Mesenchymal stem cell (in vitro differentiated cells and primary cell): ENCODE results near the gene MALT1.

Experiments
- DNase-seq: peaks from one replicate; pipeline ENCODE4 v3.0.0-alpha.2; 2013
- H2AFZ ChIP-seq: one replicate; pipeline ENCODE4 v1.6.1; 2013; ENCODE audit warnings: low read depth, mild to moderate bottlenecking, control low read depth, inconsistent platforms, low read length, moderate library complexity
- H2AK5ac ChIP-seq: 2 replicates; pipeline ENCODE4 v1.6.1; 2013; ENCODE audit warnings: low read length, moderate library complexity, mild to moderate bottlenecking, inconsistent platforms; ENCODE audit not compliant: severe bottlenecking
- H2BK120ac ChIP-seq: one replicate; pipeline ENCODE4 v1.6.1; 2013; ENCODE audit warnings: low read depth, mild to moderate bottlenecking, inconsistent platforms, low read length, moderate library complexity
- H2BK12ac ChIP-seq, 2 experiments: one replicate each; pipeline ENCODE4 v1.6.1; 2013; ENCODE audit warnings: inconsistent platforms in 2 of 2, low read length in 2 of 2, mild to moderate bottlenecking in 2 of 2, moderate library complexity in 2 of 2, control low read depth in 1 of 2
- H2BK15ac ChIP-seq: one replicate; pipeline ENCODE4 v1.6.1; 2013; ENCODE audit warnings: mild to moderate bottlenecking, low read depth, inconsistent platforms; ENCODE audit not compliant: poor library complexity, severe bottlenecking
- H2BK5ac ChIP-seq: 2 replicates; pipeline ENCODE4 v1.6.1; 2013; ENCODE audit warnings: low read depth, mild to moderate bottlenecking, low read length, control low read depth, inconsistent platforms; ENCODE audit not compliant: poor library complexity, severe bottlenecking
- H3K14ac ChIP-seq, 2 experiments: one replicate each; pipeline ENCODE4 v1.6.1; 2013; ENCODE audit warnings: inconsistent platforms in 2 of 2, low read length in 2 of 2, control low read depth in 1 of 2, mild to moderate bottlenecking in 1 of 2, moderate library complexity in 1 of 2
- H3K18ac ChIP-seq, 2 experiments: one replicate each; pipeline ENCODE4 v1.6.1; 2013; ENCODE audit warnings: inconsistent platforms in 2 of 2, low read length in 2 of 2, control low read depth in 1 of 2, low read depth in 1 of 2, mild to moderate bottlenecking in 1 of 2
- H3K23ac ChIP-seq, 2 experiments: one replicate each; pipeline ENCODE4 v1.6.1; 2013; ENCODE audit warnings: inconsistent platforms in 2 of 2, low read length in 2 of 2, mild to moderate bottlenecking in 2 of 2, moderate library complexity in 2 of 2, control low read depth in 1 of 2
- H3K27ac ChIP-seq: 2 replicates; pipeline ENCODE4 v1.5.1; 2013; ENCODE audit warnings: mild to moderate bottlenecking, moderate library complexity, low read length, control low read depth, inconsistent platforms; ENCODE audit not compliant: poor library complexity, severe bottlenecking
- H3K27me3 ChIP-seq, 2 experiments: 2 replicates each; pipeline versions ENCODE4 v1.6.1 to v1.7.0; 2013; ENCODE audit warnings: low read length in 2 of 2, mild to moderate bottlenecking in 2 of 2, moderate library complexity in 2 of 2, control low read depth in 1 of 2, inconsistent platforms in 1 of 2; ENCODE audit not compliant: control insufficient read depth in 1 of 2, insufficient read depth in 1 of 2
- H3K36me3 ChIP-seq, 2 experiments: 2 replicates each; pipeline versions ENCODE4 v1.6.1 to v1.7.0; 2013; ENCODE audit warnings: low read length in 2 of 2, control low read depth in 1 of 2, inconsistent platforms in 1 of 2, low read depth in 1 of 2, mild to moderate bottlenecking in 1 of 2; ENCODE audit not compliant: insufficient read depth in 2 of 2, control insufficient read depth in 1 of 2
- H3K4ac ChIP-seq, 2 experiments: one replicate each; pipeline ENCODE4 v1.6.1; 2013; ENCODE audit warnings: inconsistent platforms in 2 of 2, low read length in 2 of 2, mild to moderate bottlenecking in 2 of 2, moderate library complexity in 2 of 2, control low read depth in 1 of 2, low read depth in 1 of 2
- H3K4me1 ChIP-seq: 2 replicates; pipeline ENCODE4 v1.6.1; 2013; ENCODE audit warnings: low read depth, low read length, control low read depth; ENCODE audit not compliant: control insufficient read depth, insufficient read depth
- H3K4me2 ChIP-seq: 2 replicates; pipeline ENCODE4 v1.6.1; 2013; ENCODE audit warnings: low read length, mild to moderate bottlenecking, inconsistent platforms; ENCODE audit not compliant: poor library complexity, severe bottlenecking
- H3K4me3 ChIP-seq, 2 experiments: 2 replicates each; pipeline versions ENCODE4 v1.5.1 to v1.7.0; 2013; ENCODE audit warnings: low read length in 2 of 2, mild to moderate bottlenecking in 2 of 2, control low read depth in 1 of 2, low read depth in 1 of 2; ENCODE audit not compliant: insufficient read depth in 1 of 2
- H3K79me1 ChIP-seq: replicated peaks from 2 replicates; pipeline ENCODE4 v1.6.1; 2013; ENCODE audit warnings: mild to moderate bottlenecking, control low read depth, low read length, inconsistent platforms; ENCODE audit not compliant: poor library complexity, severe bottlenecking
- H3K9ac ChIP-seq: 2 replicates; pipeline ENCODE4 v1.7.0; 2013; ENCODE audit warnings: mild to moderate bottlenecking, low read length, moderate library complexity
- H3K9me3 ChIP-seq: 2 replicates; pipeline ENCODE4 v1.7.0; 2013; ENCODE audit warnings: mild to moderate bottlenecking, low read length; ENCODE audit not compliant: control insufficient read depth
- H4K8ac ChIP-seq: one replicate; pipeline ENCODE4 v1.6.1; 2013; ENCODE audit warnings: inconsistent platforms, mild to moderate bottlenecking, low read length, moderate library complexity
- H4K91ac ChIP-seq: one replicate; pipeline ENCODE4 v1.6.1; 2013; ENCODE audit warnings: mild to moderate bottlenecking, low read length, inconsistent platforms
- WGBS: methylation state at CpG from one replicate; pipeline ENCODE4 v1.1.7; 2013; ENCODE audit warnings: mixed read lengths; 5-methylcytosine and 5-hydroxymethylcytosine counted together

The MALT1 gene

DNA sequence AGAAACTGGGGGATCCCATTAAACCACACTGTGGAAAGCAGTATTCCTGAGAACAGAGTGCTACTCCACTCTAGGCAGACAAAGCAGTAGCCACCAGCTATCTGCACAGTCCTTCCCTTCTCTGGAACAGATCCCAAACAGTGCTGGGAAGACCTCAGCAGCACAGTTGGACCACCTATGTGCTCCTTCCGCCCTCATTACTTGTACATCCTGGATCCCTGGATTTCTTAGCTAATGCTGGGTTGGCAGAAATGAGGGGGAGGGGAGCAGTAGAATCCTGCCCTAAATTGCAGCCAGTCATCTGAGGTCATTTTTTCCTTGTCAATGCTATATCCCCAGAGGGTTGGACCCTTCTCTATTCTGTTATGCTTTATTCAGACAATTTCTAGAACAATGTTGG, 13.8 kb upstream of the MALT1 start:
- Histone ChIP-seq H2BK15ac (no peak overlapping the region), H4K8ac (no peak overlapping the region), H4K91ac (no peak overlapping the region), H3K4me1 (no peaks in the 10 kb centered on the region), H2AFZ (no peak overlapping the region), H3K14ac (no peak overlapping the region), H3K4ac (no peak overlapping the region), H3K36me3 (no peaks in the 10 kb centered on the region), H3K4me3 (no peak overlapping the region), H3K9ac (no peak overlapping the region), H2BK5ac (no peak overlapping the region), H3K27ac (no peak overlapping the region), H3K18ac (no peak overlapping the region), H2AK5ac (peak overlapping the region; percentile 57), H3K79me1 (no peaks in the 10 kb centered on the region), H3K4me2 (no peak overlapping the region), H2BK120ac (no peak overlapping the region), H3K23ac (no peak overlapping the region), H2BK12ac (no peak overlapping the region), H3K9me3 (peaks cover 11% of the 10 kb centered on the region), H3K27me3 (no peaks in the 10 kb centered on the region)
- DNase-seq: no peak
- WGBS: 100% methylated on average over 1 of the region's 1 CpG

DNA sequence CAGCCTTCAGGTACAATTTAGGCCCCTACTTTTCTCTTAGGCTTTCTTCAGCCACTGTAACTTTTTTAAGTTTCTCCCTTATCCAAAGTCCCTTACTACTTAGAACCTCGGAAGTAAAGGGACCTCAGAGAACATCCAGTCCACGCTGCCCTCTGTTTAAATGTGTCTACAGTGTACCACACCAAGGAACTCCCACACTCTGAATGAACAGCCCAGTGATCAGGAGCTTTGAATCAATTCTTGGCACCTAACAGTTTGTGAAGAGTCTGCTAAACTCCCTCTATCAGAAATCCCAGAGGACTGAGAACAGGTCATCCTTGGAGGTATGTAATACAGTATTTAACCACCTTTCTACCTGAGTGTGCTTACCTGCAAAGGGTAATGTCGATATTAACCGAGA, 11.6 kb upstream of the MALT1 start:
- H2BK5ac ChIP-seq: no peak overlapping the region
- no peak overlapping the region for H3K18ac ChIP-seq
- peaks cover 9% of the 10 kb centered on the region for H3K9me3 ChIP-seq
- WGBS: 86% methylated on average over 2 of the region's 4 CpGs
- no peak overlapping the region for H2BK15ac ChIP-seq
- no peak overlapping the region for H3K23ac ChIP-seq
- H3K27ac ChIP-seq: no peak overlapping the region
- no peak overlapping the region for H2BK120ac ChIP-seq
- H3K4me1 ChIP-seq: no peaks in the 10 kb centered on the region
- no peak overlapping the region for H3K4ac ChIP-seq
- H3K4me2 ChIP-seq: no peak overlapping the region
- H2AK5ac ChIP-seq: peak overlapping the region; percentile 66
- no peak overlapping the region for H2AFZ ChIP-seq
- no peak overlapping the region for H2BK12ac ChIP-seq
- H3K79me1 ChIP-seq: no peaks in the 10 kb centered on the region
- H3K4me3 ChIP-seq: no peak overlapping the region
- no peak overlapping the region for H4K91ac ChIP-seq
- H4K8ac ChIP-seq: no peak overlapping the region
- no peak overlapping the region for H3K9ac ChIP-seq
- no peak overlapping the region for H3K14ac ChIP-seq
- H3K36me3 ChIP-seq: no peaks in the 10 kb centered on the region
- H3K27me3 ChIP-seq: no peaks in the 10 kb centered on the region
- no peak for DNase-seq

DNA sequence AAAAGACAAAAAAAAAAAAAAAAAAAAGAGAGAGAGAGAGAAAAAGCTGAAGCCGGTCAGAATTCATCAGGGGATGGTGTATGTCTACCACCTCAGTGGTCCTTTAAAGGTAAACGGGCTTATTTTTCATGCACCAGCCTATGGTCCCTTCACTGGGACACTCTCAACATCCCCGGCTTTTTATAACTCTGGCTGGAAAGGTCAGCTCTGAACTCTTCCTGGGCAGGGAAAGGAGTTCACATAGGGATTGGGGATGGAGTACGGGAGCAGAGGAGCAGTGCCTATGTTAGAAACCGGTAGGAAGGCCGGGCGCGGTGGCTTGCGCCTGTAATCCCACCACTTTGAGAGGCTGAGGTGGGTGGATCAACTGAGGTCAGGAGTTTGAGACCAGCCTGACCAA, 10.3 kb upstream of the MALT1 start:
- no peaks in the 10 kb centered on the region for H3K9me3 ChIP-seq
- no peak overlapping the region for H3K4ac ChIP-seq
- 97% methylated on average over 8 of the region's 9 CpGs for WGBS
- H3K4me3 ChIP-seq: no peak overlapping the region
- H3K23ac ChIP-seq: no peak overlapping the region
- no peaks in the 10 kb centered on the region for H3K27me3 ChIP-seq
- H2AK5ac ChIP-seq: no peak overlapping the region
- H2BK15ac ChIP-seq: no peak overlapping the region
- no peaks in the 10 kb centered on the region for H3K36me3 ChIP-seq
- no peaks in the 10 kb centered on the region for H3K4me1 ChIP-seq
- no peak overlapping the region for H3K9ac ChIP-seq
- no peak overlapping the region for H4K91ac ChIP-seq
- no peak overlapping the region for H3K18ac ChIP-seq
- no peak overlapping the region for H3K27ac ChIP-seq
- H3K4me2 ChIP-seq: no peak overlapping the region
- no peaks in the 10 kb centered on the region for H3K79me1 ChIP-seq
- H2BK5ac ChIP-seq: no peak overlapping the region
- no peak for DNase-seq
- no peak overlapping the region for H2AFZ ChIP-seq
- no peak overlapping the region for H2BK12ac ChIP-seq
- no peak overlapping the region for H3K14ac ChIP-seq
- no peak overlapping the region for H2BK120ac ChIP-seq
- no peak overlapping the region for H4K8ac ChIP-seq

DNA sequence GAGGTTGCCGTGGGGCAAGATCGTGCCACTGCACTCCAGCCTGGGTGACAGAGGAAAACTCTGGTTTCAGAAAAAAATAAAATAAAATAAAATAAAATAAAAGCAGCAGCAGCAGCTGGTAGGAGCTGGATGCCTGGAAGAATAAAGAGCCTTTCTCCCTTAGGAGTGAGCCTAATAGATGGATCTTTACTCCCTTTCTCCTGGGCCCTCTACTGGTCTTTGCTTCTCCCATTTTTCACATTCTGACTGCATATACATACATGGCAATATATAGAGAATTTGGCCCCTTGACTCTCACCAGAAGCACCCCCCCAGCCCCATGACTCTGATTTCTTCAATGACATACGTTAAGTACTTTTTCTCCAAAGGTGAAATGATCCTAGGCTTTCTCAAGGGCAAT, 9.8 kb upstream of the MALT1 start:
- no peak overlapping the region for H2BK12ac ChIP-seq
- H2AK5ac ChIP-seq: no peak overlapping the region
- H3K79me1 ChIP-seq: no peaks in the 10 kb centered on the region
- H3K36me3 ChIP-seq: no peaks in the 10 kb centered on the region
- no peak overlapping the region for H2BK5ac ChIP-seq
- no peak overlapping the region for H3K4me3 ChIP-seq
- no peak overlapping the region for H3K14ac ChIP-seq
- H2BK120ac ChIP-seq: no peak overlapping the region
- no peak overlapping the region for H3K9ac ChIP-seq
- H2AFZ ChIP-seq: no peak overlapping the region
- H3K9me3 ChIP-seq: no peaks in the 10 kb centered on the region
- H3K4me2 ChIP-seq: no peak overlapping the region
- no peak overlapping the region for H3K27ac ChIP-seq
- no peak overlapping the region for H2BK15ac ChIP-seq
- H4K91ac ChIP-seq: no peak overlapping the region
- 95% methylated on average over 2 of the region's 3 CpGs for WGBS
- no peak overlapping the region for H3K23ac ChIP-seq
- H3K18ac ChIP-seq: no peak overlapping the region
- peak; percentile 37 for DNase-seq
- H4K8ac ChIP-seq: no peak overlapping the region
- H3K27me3 ChIP-seq: no peaks in the 10 kb centered on the region
- no peak overlapping the region for H3K4ac ChIP-seq
- H3K4me1 ChIP-seq: no peaks in the 10 kb centered on the region
